Mesenchymal stem cell (in vitro differentiated cells and primary cell): ENCODE results near the gene GMPR.
A peak's percentile ranks its signal among the peaks of the same experiment; 100 is the strongest.
"Not testable (repeated sequence)": the region's sequence is repeated elsewhere in the genome, so short reads cannot be mapped to it uniquely, and the experiment has no call there.

Source experiments
- DNase-seq: peaks from one replicate; pipeline ENCODE4 v3.0.0-alpha.2; 2013
- H2AFZ ChIP-seq: one replicate; pipeline ENCODE4 v1.6.1; 2013; ENCODE audit warnings: low read depth, mild to moderate bottlenecking, control low read depth, inconsistent platforms, low read length, moderate library complexity
- H2AK5ac ChIP-seq: 2 replicates; pipeline ENCODE4 v1.6.1; 2013; ENCODE audit warnings: low read length, moderate library complexity, mild to moderate bottlenecking, inconsistent platforms; ENCODE audit not compliant: severe bottlenecking
- H2BK120ac ChIP-seq: one replicate; pipeline ENCODE4 v1.6.1; 2013; ENCODE audit warnings: low read depth, mild to moderate bottlenecking, inconsistent platforms, low read length, moderate library complexity
- H2BK12ac ChIP-seq, 2 experiments: one replicate each; pipeline ENCODE4 v1.6.1; 2013; ENCODE audit warnings: inconsistent platforms in 2 of 2, low read length in 2 of 2, mild to moderate bottlenecking in 2 of 2, moderate library complexity in 2 of 2, control low read depth in 1 of 2
- H2BK15ac ChIP-seq: one replicate; pipeline ENCODE4 v1.6.1; 2013; ENCODE audit warnings: mild to moderate bottlenecking, low read depth, inconsistent platforms; ENCODE audit not compliant: poor library complexity, severe bottlenecking
- H2BK5ac ChIP-seq: 2 replicates; pipeline ENCODE4 v1.6.1; 2013; ENCODE audit warnings: low read depth, mild to moderate bottlenecking, low read length, control low read depth, inconsistent platforms; ENCODE audit not compliant: poor library complexity, severe bottlenecking
- H3K14ac ChIP-seq, 2 experiments: one replicate each; pipeline ENCODE4 v1.6.1; 2013; ENCODE audit warnings: inconsistent platforms in 2 of 2, low read length in 2 of 2, control low read depth in 1 of 2, mild to moderate bottlenecking in 1 of 2, moderate library complexity in 1 of 2
- H3K18ac ChIP-seq, 2 experiments: one replicate each; pipeline ENCODE4 v1.6.1; 2013; ENCODE audit warnings: inconsistent platforms in 2 of 2, low read length in 2 of 2, control low read depth in 1 of 2, low read depth in 1 of 2, mild to moderate bottlenecking in 1 of 2
- H3K23ac ChIP-seq, 2 experiments: one replicate each; pipeline ENCODE4 v1.6.1; 2013; ENCODE audit warnings: inconsistent platforms in 2 of 2, low read length in 2 of 2, mild to moderate bottlenecking in 2 of 2, moderate library complexity in 2 of 2, control low read depth in 1 of 2
- H3K27ac ChIP-seq: 2 replicates; pipeline ENCODE4 v1.5.1; 2013; ENCODE audit warnings: mild to moderate bottlenecking, moderate library complexity, low read length, control low read depth, inconsistent platforms; ENCODE audit not compliant: poor library complexity, severe bottlenecking
- H3K27me3 ChIP-seq, 2 experiments: 2 replicates each; pipeline versions ENCODE4 v1.6.1 to v1.7.0; 2013; ENCODE audit warnings: low read length in 2 of 2, mild to moderate bottlenecking in 2 of 2, moderate library complexity in 2 of 2, control low read depth in 1 of 2, inconsistent platforms in 1 of 2; ENCODE audit not compliant: control insufficient read depth in 1 of 2, insufficient read depth in 1 of 2
- H3K36me3 ChIP-seq, 2 experiments: 2 replicates each; pipeline versions ENCODE4 v1.6.1 to v1.7.0; 2013; ENCODE audit warnings: low read length in 2 of 2, control low read depth in 1 of 2, inconsistent platforms in 1 of 2, low read depth in 1 of 2, mild to moderate bottlenecking in 1 of 2; ENCODE audit not compliant: insufficient read depth in 2 of 2, control insufficient read depth in 1 of 2
- H3K4ac ChIP-seq, 2 experiments: one replicate each; pipeline ENCODE4 v1.6.1; 2013; ENCODE audit warnings: inconsistent platforms in 2 of 2, low read length in 2 of 2, mild to moderate bottlenecking in 2 of 2, moderate library complexity in 2 of 2, control low read depth in 1 of 2, low read depth in 1 of 2
- H3K4me1 ChIP-seq: 2 replicates; pipeline ENCODE4 v1.6.1; 2013; ENCODE audit warnings: low read depth, low read length, control low read depth; ENCODE audit not compliant: control insufficient read depth, insufficient read depth
- H3K4me2 ChIP-seq: 2 replicates; pipeline ENCODE4 v1.6.1; 2013; ENCODE audit warnings: low read length, mild to moderate bottlenecking, inconsistent platforms; ENCODE audit not compliant: poor library complexity, severe bottlenecking
- H3K4me3 ChIP-seq, 2 experiments: 2 replicates each; pipeline versions ENCODE4 v1.5.1 to v1.7.0; 2013; ENCODE audit warnings: low read length in 2 of 2, mild to moderate bottlenecking in 2 of 2, control low read depth in 1 of 2, low read depth in 1 of 2; ENCODE audit not compliant: insufficient read depth in 1 of 2
- H3K79me1 ChIP-seq: replicated peaks from 2 replicates; pipeline ENCODE4 v1.6.1; 2013; ENCODE audit warnings: mild to moderate bottlenecking, control low read depth, low read length, inconsistent platforms; ENCODE audit not compliant: poor library complexity, severe bottlenecking
- H3K9ac ChIP-seq: 2 replicates; pipeline ENCODE4 v1.7.0; 2013; ENCODE audit warnings: mild to moderate bottlenecking, low read length, moderate library complexity
- H3K9me3 ChIP-seq: 2 replicates; pipeline ENCODE4 v1.7.0; 2013; ENCODE audit warnings: mild to moderate bottlenecking, low read length; ENCODE audit not compliant: control insufficient read depth
- H4K8ac ChIP-seq: one replicate; pipeline ENCODE4 v1.6.1; 2013; ENCODE audit warnings: inconsistent platforms, mild to moderate bottlenecking, low read length, moderate library complexity
- H4K91ac ChIP-seq: one replicate; pipeline ENCODE4 v1.6.1; 2013; ENCODE audit warnings: mild to moderate bottlenecking, low read length, inconsistent platforms
- WGBS: methylation state at CpG from one replicate; pipeline ENCODE4 v1.1.7; 2013; ENCODE audit warnings: mixed read lengths; 5-methylcytosine and 5-hydroxymethylcytosine counted together

The GMPR gene

GRCh38 chr6:16225062-16225731 lies 13.2 kb upstream of the GMPR start:
- H2AK5ac ChIP-seq, H2BK15ac ChIP-seq, H3K4ac ChIP-seq, H2BK120ac ChIP-seq, H2AFZ ChIP-seq, H3K79me1 ChIP-seq, H3K23ac ChIP-seq, H3K4me3 ChIP-seq, H3K14ac ChIP-seq, H3K18ac ChIP-seq, H3K36me3 ChIP-seq, H3K4me2 ChIP-seq, H4K91ac ChIP-seq, H3K9ac ChIP-seq, H3K4me1 ChIP-seq, H4K8ac ChIP-seq, H3K9me3 ChIP-seq, H3K27ac ChIP-seq, DNase-seq, H2BK12ac ChIP-seq, H2BK5ac ChIP-seq: not testable (repeated sequence)
- 87% methylated on average over 2 of the region's 3 CpGs for WGBS
- H3K27me3 ChIP-seq = peaks cover 11 to 21% of the 10 kb centered on the region in 2 experiments

DNA sequence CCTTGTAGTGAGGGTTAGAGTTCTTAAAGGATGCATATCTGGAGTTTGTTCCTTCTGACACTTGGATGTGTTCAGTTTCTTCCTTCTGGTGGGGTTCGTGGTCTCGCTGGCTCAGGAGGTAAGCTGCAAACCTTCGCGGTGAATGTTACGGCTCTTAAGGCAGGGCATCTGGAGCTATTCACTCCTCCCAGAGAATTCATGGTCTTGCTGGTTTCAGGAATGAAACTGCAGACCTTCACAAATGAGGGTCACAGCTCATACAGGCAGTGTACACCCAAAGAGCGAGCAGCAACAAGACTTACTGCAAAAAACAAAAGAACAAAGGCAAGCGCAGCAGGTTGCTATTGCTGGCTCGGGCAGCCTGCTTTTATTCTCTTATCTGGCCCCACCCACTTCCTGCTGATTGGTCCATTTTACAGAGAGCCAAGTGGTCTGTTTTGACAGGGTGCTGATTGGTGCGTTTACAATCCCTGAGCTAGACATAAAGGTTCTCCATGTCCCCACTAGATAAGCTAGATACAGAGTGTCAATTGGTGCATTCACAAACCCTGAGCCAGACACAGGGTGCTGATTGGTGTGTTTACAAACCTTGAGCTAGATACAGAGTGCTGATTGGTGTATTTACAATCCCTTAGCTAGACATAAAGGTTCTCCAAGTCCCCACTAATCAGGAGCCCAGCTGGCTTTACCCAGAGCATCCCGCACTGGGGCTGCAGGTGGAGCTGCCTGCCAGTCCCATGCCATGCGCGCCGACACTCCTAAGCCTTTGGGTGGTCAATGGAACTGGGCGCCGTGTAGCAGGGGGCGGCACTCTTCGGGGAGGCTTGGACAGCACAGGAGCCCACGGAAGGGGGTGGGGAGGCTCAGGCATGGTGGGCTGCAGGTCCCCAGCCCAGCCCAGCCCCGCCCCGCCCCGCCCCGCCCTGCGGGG lies 12.0 kb upstream of the GMPR start:
- not testable (repeated sequence) for H2BK120ac ChIP-seq, H3K23ac ChIP-seq, DNase-seq, H2BK12ac ChIP-seq, H3K18ac ChIP-seq, H3K79me1 ChIP-seq, H2AK5ac ChIP-seq, H3K9me3 ChIP-seq, H3K9ac ChIP-seq, H3K4me2 ChIP-seq, H4K8ac ChIP-seq, H3K4me1 ChIP-seq, H3K4me3 ChIP-seq, H3K27ac ChIP-seq, H4K91ac ChIP-seq, H2AFZ ChIP-seq, H3K4ac ChIP-seq, H3K14ac ChIP-seq, H2BK5ac ChIP-seq, H3K36me3 ChIP-seq, H2BK15ac ChIP-seq
- H3K27me3 ChIP-seq = peaks cover 22 to 26% of the 10 kb centered on the region in 2 experiments
- WGBS = 71% methylated on average over 15 of the region's 23 CpGs

- H3K9me3 ChIP-seq = no peaks in the 10 kb centered on the region
Measured at GRCh38 chr6:16227048-16227562, 11.3 kb upstream of the GMPR start.

GRCh38 chr6:16227605-16228004 lies 10.8 kb upstream of the GMPR start:
- 64% methylated on average over 6 of the region's 7 CpGs for WGBS
- Histone ChIP-seq H3K79me1 (no peaks in the 10 kb centered on the region), H3K18ac (peak overlapping the region in 1 of 2 experiments; percentile 78)

More at GRCh38 chr6:16227048-16227562, 11.3 kb upstream of the GMPR start:
- no peak overlapping the region for H3K4ac ChIP-seq
- DNase-seq = no peak
- no peak overlapping the region for H3K9ac ChIP-seq
- H2BK120ac ChIP-seq = no peak overlapping the region
- no peak overlapping the region for H2BK12ac ChIP-seq
- H3K4me1 ChIP-seq = peaks cover 2% of the 10 kb centered on the region
- no peak overlapping the region for H3K23ac ChIP-seq
- H4K91ac ChIP-seq = no peak overlapping the region
- no peak overlapping the region for H3K4me3 ChIP-seq
- H2BK5ac ChIP-seq = no peak overlapping the region
- peaks cover 22 to 26% of the 10 kb centered on the region in 2 experiments for H3K27me3 ChIP-seq
- no peak overlapping the region for H3K4me2 ChIP-seq
- H2BK15ac ChIP-seq = no peak overlapping the region
- H2AFZ ChIP-seq = no peak overlapping the region
- H2AK5ac ChIP-seq = no peak overlapping the region
- H4K8ac ChIP-seq = no peak overlapping the region
- no peaks in the 10 kb centered on the region for H3K79me1 ChIP-seq
- no peak overlapping the region for H3K18ac ChIP-seq
- 98% methylated on average over 30 of the region's 32 CpGs for WGBS
- no peak overlapping the region for H3K27ac ChIP-seq
- no peaks in the 10 kb centered on the region for H3K36me3 ChIP-seq
- H3K14ac ChIP-seq = no peak overlapping the region

More at GRCh38 chr6:16227605-16228004, 10.8 kb upstream of the GMPR start:
- Histone ChIP-seq H3K14ac (no peak overlapping the region), H2AK5ac (no peak overlapping the region), H2BK12ac (no peak overlapping the region), H3K4me1 (peaks cover 2% of the 10 kb centered on the region), H3K4me2 (no peak overlapping the region), H2AFZ (no peak overlapping the region), H3K9me3 (no peaks in the 10 kb centered on the region), H3K9ac (no peak overlapping the region), H3K36me3 (no peaks in the 10 kb centered on the region), H2BK5ac (no peak overlapping the region), H3K27me3 (peaks cover 22 to 26% of the 10 kb centered on the region in 2 experiments), H4K91ac (no peak overlapping the region), H3K27ac (no peak overlapping the region), H3K4ac (no peak overlapping the region), H3K4me3 (no peak overlapping the region), H2BK15ac (no peak overlapping the region), H4K8ac (no peak overlapping the region), H3K23ac (no peak overlapping the region), H2BK120ac (no peak overlapping the region)
- DNase-seq = no peak
